Activated CD8-positive, alpha-beta T cell treated with anti-CD3 and anti-CD28 coated beads for 36 hours (primary cell): ENCODE results near the gene INTS4. TPM values are rescaled to one million over a fixed set of nuclear protein-coding genes. Genes with fewer than 3 reads are reported as not detected.

Source experiments
- ATAC-seq: fragments of 200-7000 bp; cut with Tn5 transposase; one replicate; pipeline ENCODE4 v1.10.0; 2021; ENCODE audit warnings: mild to moderate bottlenecking, moderate library complexity
- CTCF ChIA-PET: fragments of 350-600 bp; sonication (Branson Sonifier 250); formaldehyde crosslinking; loops from one replicate; lab custom pipeline; 2021; ENCODE audit warnings: antibody characterized with exemption; lab: Charles Lee
- POLR2A ChIA-PET: fragments of 350-600 bp; sonication (Branson Sonifier 250); formaldehyde crosslinking; loops from one replicate; lab custom pipeline; 2021; ENCODE audit warnings: antibody characterized with exemption; lab: Charles Lee
- DNase-seq: peaks from one replicate; pipeline ENCODE4 v3.0.0-alpha.2; 2020
- H3K27ac Mint-ChIP-seq: one replicate; pipeline ENCODE4 v1.8.0; 2021; ENCODE audit warnings: mild to moderate bottlenecking, mixed read lengths
- H3K27me3 Mint-ChIP-seq: one replicate; pipeline ENCODE4 v1.8.0; 2021; ENCODE audit warnings: mixed read lengths
- H3K36me3 Mint-ChIP-seq: one replicate; pipeline ENCODE4 v1.8.0; 2021; ENCODE audit warnings: low read depth, mixed read lengths
- H3K4me1 Mint-ChIP-seq: one replicate; pipeline ENCODE4 v1.8.0; 2021; ENCODE audit warnings: low read depth, mixed read lengths
- H3K4me3 Mint-ChIP-seq: one replicate; pipeline ENCODE4 v1.8.0; 2021; ENCODE audit warnings: mild to moderate bottlenecking, moderate library complexity, mixed read lengths
- H3K9me3 Mint-ChIP-seq: one replicate; pipeline ENCODE4 v1.8.0; 2021; ENCODE audit warnings: mixed read lengths
- intact Hi-C: fragments of 100-400 bp; cut with micrococcal nuclease; formaldehyde crosslinking; loops from one replicate; pipeline ENCODE4 v1.10.0; 2022
- total RNA-seq, 2 experiments: library from RNA; stranded (reverse); gene quantifications; one replicate each; pipeline ENCODE4 v1.2.3, GENCODE V29; 2021
- TF ChIP-seq, protein P1 (sequence below): fragments of 200-600 bp; IDR thresholded peaks from one replicate; pipeline ENCODE4 v1.8.0; 2022; ENCODE audit warnings: antibody characterized with exemption, mild to moderate bottlenecking

INTS4 gene
- total RNA-seq, 2 experiments from 2014 or later, result 44.4 to 45.8 TPM

DNA sequence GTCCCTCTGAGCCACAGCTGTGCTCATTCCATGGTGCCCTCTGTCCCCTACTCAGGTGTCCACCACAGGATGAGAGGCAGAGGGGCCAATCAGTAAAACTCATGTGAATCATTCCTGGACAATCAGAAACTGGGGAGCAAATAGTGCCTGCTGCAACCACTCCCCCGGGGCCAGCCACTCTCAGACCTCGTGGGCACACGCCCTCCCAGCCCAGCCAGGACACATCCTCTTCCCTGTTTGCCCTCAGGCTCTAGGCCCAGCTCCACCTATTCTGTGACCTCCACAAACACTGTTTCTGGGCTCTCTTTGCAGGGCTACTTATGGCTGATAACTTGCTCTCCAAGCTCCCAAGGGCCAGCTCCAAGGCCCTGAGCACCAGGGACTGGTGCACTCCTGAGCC is 42.6 kb upstream of the INTS4 start:
- no peak for ATAC-seq
- H3K27ac Mint-ChIP-seq, result no peak overlapping the region
- TF ChIP-seq, protein P1, sequence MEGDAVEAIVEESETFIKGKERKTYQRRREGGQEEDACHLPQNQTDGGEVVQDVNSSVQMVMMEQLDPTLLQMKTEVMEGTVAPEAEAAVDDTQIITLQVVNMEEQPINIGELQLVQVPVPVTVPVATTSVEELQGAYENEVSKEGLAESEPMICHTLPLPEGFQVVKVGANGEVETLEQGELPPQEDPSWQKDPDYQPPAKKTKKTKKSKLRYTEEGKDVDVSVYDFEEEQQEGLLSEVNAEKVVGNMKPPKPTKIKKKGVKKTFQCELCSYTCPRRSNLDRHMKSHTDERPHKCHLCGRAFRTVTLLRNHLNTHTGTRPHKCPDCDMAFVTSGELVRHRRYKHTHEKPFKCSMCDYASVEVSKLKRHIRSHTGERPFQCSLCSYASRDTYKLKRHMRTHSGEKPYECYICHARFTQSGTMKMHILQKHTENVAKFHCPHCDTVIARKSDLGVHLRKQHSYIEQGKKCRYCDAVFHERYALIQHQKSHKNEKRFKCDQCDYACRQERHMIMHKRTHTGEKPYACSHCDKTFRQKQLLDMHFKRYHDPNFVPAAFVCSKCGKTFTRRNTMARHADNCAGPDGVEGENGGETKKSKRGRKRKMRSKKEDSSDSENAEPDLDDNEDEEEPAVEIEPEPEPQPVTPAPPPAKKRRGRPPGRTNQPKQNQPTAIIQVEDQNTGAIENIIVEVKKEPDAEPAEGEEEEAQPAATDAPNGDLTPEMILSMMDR, result no peak
- no peaks in the 10 kb centered on the region for H3K27me3 Mint-ChIP-seq
- H3K4me1 Mint-ChIP-seq, result peaks cover 21% of the 10 kb centered on the region
- POLR2A ChIA-PET, result no interaction called here
- no peak for DNase-seq
- H3K36me3 Mint-ChIP-seq, result no peaks in the 10 kb centered on the region
- CTCF ChIA-PET, result interaction anchor here (3.5 kb wide), 1 partner anchor 9 kb away, joined by 26 read pairs; no protein-coding TSS in a partner anchor
- intact Hi-C loops, result no loop called here
- H3K4me3 Mint-ChIP-seq, result no peak overlapping the region
- no peaks in the 10 kb centered on the region for H3K9me3 Mint-ChIP-seq

DNA sequence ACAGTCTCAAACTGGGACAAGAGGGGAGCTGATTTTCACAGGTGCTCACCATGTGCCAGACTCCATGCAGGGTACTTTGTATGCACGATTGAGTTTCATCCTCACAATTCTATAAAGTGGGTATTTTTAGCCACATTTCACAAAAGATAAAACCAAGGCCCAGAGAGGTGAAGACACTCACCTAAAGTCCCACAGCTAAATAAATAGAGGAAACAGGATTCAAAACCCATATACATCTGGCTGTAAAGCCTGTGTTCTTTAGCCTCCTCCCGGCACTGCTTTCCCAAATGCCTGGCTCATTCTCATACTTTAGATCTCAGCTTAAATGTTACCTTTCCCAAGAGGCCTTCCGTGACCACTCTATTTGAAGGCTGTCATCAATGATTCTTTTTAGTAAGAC is 41.8 kb upstream of the INTS4 start:
- TF ChIP-seq, protein P1, result no peak
- no peak overlapping the region for H3K4me3 Mint-ChIP-seq
- no peaks in the 10 kb centered on the region for H3K27me3 Mint-ChIP-seq
- no peak for ATAC-seq
- no peak for DNase-seq
- peaks cover 19% of the 10 kb centered on the region for H3K4me1 Mint-ChIP-seq
- intact Hi-C loops, result no loop called here
- no peak overlapping the region for H3K27ac Mint-ChIP-seq
- ChIA-PET POLR2A (interaction anchor here (1.4 kb wide), 1 partner anchor 30 kb away, joined by 3 read pairs; no protein-coding TSS in a partner anchor), CTCF (interaction anchor here (0.8 to 3.5 kb wide), 3 partner anchors 10 to 37 kb away, joined by 3 to 26 read pairs (median 3); no protein-coding TSS in a partner anchor)
- no peaks in the 10 kb centered on the region for H3K36me3 Mint-ChIP-seq
- no peaks in the 10 kb centered on the region for H3K9me3 Mint-ChIP-seq

DNA sequence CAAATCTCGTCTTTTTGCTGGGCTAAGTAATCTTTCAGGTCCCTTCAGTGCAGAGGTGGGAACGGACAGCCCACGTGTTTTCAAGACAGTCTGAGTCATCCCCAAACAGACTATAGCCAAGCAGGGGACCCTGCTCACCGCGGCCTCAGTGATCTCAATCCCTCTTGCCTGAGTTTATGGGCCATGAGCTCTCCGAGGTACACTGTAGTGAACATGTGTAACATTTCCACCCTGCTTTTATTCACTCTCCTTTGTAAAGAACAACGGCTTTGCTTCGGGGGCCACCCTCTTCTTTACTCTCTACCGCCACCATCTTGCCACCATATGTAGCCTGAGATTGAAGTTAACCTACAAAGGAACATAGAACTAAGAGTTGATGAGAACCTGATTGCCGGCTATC is 40.2 kb upstream of the INTS4 start:
- no peak overlapping the region for H3K27ac Mint-ChIP-seq
- CTCF ChIA-PET, result interaction anchor here (3.5 kb wide), 1 partner anchor 12 kb away, joined by 26 read pairs; no protein-coding TSS in a partner anchor
- no peaks in the 10 kb centered on the region for H3K36me3 Mint-ChIP-seq

DNA sequence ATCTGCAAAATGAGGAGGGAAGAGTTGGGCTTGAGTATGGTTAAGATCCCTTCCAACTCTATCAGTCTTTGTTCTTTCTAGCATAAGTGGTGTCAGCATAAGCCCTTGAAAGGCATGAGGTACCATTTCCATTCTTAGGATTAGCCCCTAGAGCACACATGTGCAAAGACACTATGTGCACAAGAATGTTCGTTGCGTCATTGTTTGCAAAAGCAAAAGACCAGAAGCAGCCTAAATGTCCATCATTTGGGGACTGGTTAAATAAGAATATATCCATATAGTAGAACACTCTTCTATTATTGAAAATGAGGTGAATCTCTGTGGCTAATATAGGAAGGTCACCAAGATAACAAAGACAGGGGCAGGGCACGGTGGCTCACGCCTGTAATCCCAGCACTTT is 38.6 kb upstream of the INTS4 start:
- Mint-ChIP-seq H3K4me3 (no peak overlapping the region), H3K27ac (no peak overlapping the region), H3K9me3 (no peaks in the 10 kb centered on the region), H3K4me1 (peaks cover 4% of the 10 kb centered on the region), H3K36me3 (no peaks in the 10 kb centered on the region), H3K27me3 (no peaks in the 10 kb centered on the region)
- ATAC-seq (no peak), DNase-seq (no peak)
- ChIA-PET CTCF (interaction anchor here (1.1 kb wide), 1 partner anchor 13 kb away, joined by 6 read pairs; no protein-coding TSS in a partner anchor), POLR2A (no interaction called here)
- TF ChIP-seq, protein P1, result no peak
- intact Hi-C loops, result no loop called here

More for the DNA sequence above, 40.2 kb upstream of the INTS4 start:
- H3K4me3 Mint-ChIP-seq, result no peak overlapping the region
- no peaks in the 10 kb centered on the region for H3K9me3 Mint-ChIP-seq
- ATAC-seq (no peak), DNase-seq (no peak)
- POLR2A ChIA-PET, result interaction anchor here (0.9 to 1.3 kb wide), 2 partner anchors 10 to 40 kb away, joined by 3 to 5 read pairs; partner anchors contain the start of gene INTS4
- intact Hi-C loops, result no loop called here
- H3K4me1 Mint-ChIP-seq, result peaks cover 7% of the 10 kb centered on the region
- H3K27me3 Mint-ChIP-seq, result no peaks in the 10 kb centered on the region
- TF ChIP-seq, protein P1, result no peak

DNA sequence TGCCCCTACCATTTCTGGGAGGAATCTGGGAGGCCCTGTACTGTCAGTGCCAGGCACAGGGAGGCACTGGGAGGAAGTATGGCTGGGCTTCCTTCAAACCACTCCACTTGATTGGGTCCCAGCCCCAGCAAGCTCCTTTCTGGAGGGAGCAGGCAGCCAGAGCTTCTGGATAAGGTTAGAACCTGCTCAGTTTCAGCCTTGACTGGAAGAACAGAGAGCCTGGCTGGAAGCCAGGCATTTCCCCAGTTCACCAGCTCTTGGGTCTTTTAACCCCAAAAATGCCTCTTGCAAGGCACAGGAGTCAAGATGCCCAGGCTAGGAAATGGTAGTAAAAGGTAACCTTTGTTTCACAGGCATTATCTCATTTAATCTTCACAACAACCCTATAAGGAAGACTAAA is 37.6 kb upstream of the INTS4 start:
- POLR2A ChIA-PET, result no interaction called here
- ATAC-seq (no peak), DNase-seq (no peak)
- H3K4me3 Mint-ChIP-seq, result no peak overlapping the region
- intact Hi-C loops, result no loop called here
- peaks cover 4% of the 10 kb centered on the region for H3K4me1 Mint-ChIP-seq
- no peaks in the 10 kb centered on the region for H3K27me3 Mint-ChIP-seq
- CTCF ChIA-PET, result interaction anchor here (1.1 to 2.3 kb wide), 2 partner anchors 13 to 17 kb away, joined by 3 to 19 read pairs; no protein-coding TSS in a partner anchor
- H3K36me3 Mint-ChIP-seq, result no peaks in the 10 kb centered on the region
- H3K27ac Mint-ChIP-seq, result no peak overlapping the region
- H3K9me3 Mint-ChIP-seq, result no peaks in the 10 kb centered on the region
- TF ChIP-seq, protein P1, result no peak
